ENCODE results near the gene PGAP6. TPM values are rescaled to one million over a fixed set of nuclear protein-coding genes. Genes with fewer than 3 reads are reported as not detected.
A peak's percentile ranks its signal among the peaks of the same experiment; 100 is the strongest.
"Not testable (repeated sequence)": the region's sequence is repeated elsewhere in the genome, so short reads cannot be mapped to it uniquely, and the experiment has no call there.

Gene PGAP6
- total RNA-seq, 1 donor: 54.3 TPM

DNA sequence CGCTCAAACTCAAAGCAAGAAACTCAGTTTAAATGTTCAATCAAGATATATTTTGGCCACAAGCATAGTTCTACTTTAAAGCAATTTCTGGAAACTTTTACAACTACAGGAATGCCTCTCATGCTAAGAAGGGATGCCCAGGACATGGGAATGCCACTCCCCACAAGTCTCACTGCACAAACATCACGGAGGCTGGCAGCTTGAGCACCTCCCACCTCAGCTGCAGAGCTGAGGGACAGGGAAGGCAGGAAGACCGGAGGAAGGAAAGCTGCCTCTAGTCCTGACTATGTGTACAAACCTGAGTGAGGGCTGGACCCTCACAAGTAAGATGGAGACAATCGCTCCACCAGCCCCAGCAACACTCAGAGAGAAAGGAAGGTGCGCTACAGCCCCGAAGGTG, 34.6 kb downstream of the PGAP6 start:
- H4K20me1 ChIP-seq (ENCODE audit: insufficient read depth, low read length): peaks cover 49% of the 10 kb centered on the region
- H3K4me2 ChIP-seq (ENCODE audit: insufficient read depth, low read length): no peak overlapping the region

DNA sequence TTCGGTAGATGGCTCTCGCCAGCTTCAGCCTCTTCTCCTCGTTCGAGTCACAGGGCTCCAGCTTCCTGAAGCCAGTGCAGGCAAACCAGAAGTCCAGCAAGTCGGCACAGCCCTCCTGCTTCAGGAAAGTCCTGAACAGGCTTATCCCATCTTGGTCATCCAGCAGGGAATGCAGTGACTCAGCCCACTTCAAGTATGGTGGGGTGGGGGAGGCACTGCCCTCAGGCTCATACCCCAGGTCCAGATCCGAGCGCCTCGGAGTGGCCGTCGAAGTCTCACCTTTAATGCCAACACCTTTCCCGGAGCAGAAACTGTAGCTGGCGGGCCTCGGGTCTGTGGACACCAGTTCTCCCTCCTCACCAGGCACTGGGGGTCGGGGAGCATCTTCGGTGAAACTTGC, 35.2 kb downstream of the PGAP6 start:
- no peak overlapping the region for H3K27ac ChIP-seq (ENCODE audit: low read depth, low read length)
- no peaks in the 10 kb centered on the region for H3K9me3 ChIP-seq (ENCODE audit: low read depth, low read length)
- peaks cover 5% of the 10 kb centered on the region for H3K4me1 ChIP-seq (ENCODE audit: insufficient read depth, low read length)
- DNase-seq (ENCODE audit: insufficient read length, low spot score, missing footprints): peak; percentile 94
- H3K27me3 ChIP-seq (ENCODE audit: insufficient read depth, low read length): no peaks in the 10 kb centered on the region
- H3K36me3 ChIP-seq (ENCODE audit: insufficient read depth, low read length): peaks cover 5% of the 10 kb centered on the region
- peaks cover 90% of the 10 kb centered on the region for H3K79me2 ChIP-seq (ENCODE audit: insufficient read depth, low read length)
- no peak overlapping the region for H3K4me3 ChIP-seq (ENCODE audit: insufficient read depth, low read length)
- H2AFZ ChIP-seq (ENCODE audit: low read length): no peak overlapping the region
- TF ChIP-seq, protein P1, sequence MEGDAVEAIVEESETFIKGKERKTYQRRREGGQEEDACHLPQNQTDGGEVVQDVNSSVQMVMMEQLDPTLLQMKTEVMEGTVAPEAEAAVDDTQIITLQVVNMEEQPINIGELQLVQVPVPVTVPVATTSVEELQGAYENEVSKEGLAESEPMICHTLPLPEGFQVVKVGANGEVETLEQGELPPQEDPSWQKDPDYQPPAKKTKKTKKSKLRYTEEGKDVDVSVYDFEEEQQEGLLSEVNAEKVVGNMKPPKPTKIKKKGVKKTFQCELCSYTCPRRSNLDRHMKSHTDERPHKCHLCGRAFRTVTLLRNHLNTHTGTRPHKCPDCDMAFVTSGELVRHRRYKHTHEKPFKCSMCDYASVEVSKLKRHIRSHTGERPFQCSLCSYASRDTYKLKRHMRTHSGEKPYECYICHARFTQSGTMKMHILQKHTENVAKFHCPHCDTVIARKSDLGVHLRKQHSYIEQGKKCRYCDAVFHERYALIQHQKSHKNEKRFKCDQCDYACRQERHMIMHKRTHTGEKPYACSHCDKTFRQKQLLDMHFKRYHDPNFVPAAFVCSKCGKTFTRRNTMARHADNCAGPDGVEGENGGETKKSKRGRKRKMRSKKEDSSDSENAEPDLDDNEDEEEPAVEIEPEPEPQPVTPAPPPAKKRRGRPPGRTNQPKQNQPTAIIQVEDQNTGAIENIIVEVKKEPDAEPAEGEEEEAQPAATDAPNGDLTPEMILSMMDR (IDR thresholded peaks at IDR 0.05; ENCODE audit: extremely low read depth, low read depth, low read length): no peak
- no peak overlapping the region for H3K4me2 ChIP-seq (ENCODE audit: insufficient read depth, low read length)
- peaks cover 49% of the 10 kb centered on the region for H4K20me1 ChIP-seq (ENCODE audit: insufficient read depth, low read length)

More for the DNA sequence above, 34.6 kb downstream of the PGAP6 start:
- peaks cover 5% of the 10 kb centered on the region for H3K4me1 ChIP-seq (ENCODE audit: insufficient read depth, low read length)
- no peaks in the 10 kb centered on the region for H3K9me3 ChIP-seq (ENCODE audit: low read depth, low read length)
- H3K36me3 ChIP-seq (ENCODE audit: insufficient read depth, low read length): peaks cover 5% of the 10 kb centered on the region
- H3K79me2 ChIP-seq (ENCODE audit: insufficient read depth, low read length): peaks cover 90% of the 10 kb centered on the region
- H3K27me3 ChIP-seq (ENCODE audit: insufficient read depth, low read length): no peaks in the 10 kb centered on the region
- TF ChIP-seq, protein P1 (IDR thresholded peaks at IDR 0.05; ENCODE audit: extremely low read depth, low read depth, low read length): no peak
- no peak overlapping the region for H3K27ac ChIP-seq (ENCODE audit: low read depth, low read length)
- DNase-seq (ENCODE audit: insufficient read length, low spot score, missing footprints): peak; percentile 77
- H2AFZ ChIP-seq (ENCODE audit: low read length): no peak overlapping the region
- H3K4me3 ChIP-seq (ENCODE audit: insufficient read depth, low read length): no peak overlapping the region

DNA sequence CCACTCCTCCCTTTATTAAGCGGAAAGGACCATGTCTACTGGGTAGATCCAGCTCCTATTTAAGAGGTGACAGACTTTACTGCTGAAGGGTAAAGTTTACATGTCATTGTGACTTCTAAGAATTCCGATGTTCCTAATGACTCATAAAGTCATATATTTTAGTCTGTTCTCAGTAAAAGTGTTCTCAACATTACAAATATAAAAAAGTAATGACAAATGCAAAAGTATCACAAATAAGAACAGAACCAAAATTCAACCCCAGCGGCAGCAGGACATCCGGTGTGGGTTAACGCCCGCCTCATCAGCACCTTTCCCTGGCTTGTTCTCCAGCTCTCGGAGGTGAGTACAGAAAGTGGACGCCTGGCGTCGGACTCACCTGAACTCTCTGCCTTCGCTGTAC, 36.0 kb downstream of the PGAP6 start:
- TF ChIP-seq, protein P1 (IDR thresholded peaks at IDR 0.05; ENCODE audit: extremely low read depth, low read depth, low read length): no peak
- Histone ChIP-seq H3K4me3 (ENCODE audit: insufficient read depth, low read length) (no peak overlapping the region), H3K27me3 (ENCODE audit: insufficient read depth, low read length) (no peaks in the 10 kb centered on the region), H3K27ac (ENCODE audit: low read depth, low read length) (no peak overlapping the region), H3K36me3 (ENCODE audit: insufficient read depth, low read length) (peaks cover 5% of the 10 kb centered on the region), H3K4me1 (ENCODE audit: insufficient read depth, low read length) (peaks cover 5% of the 10 kb centered on the region), H4K20me1 (ENCODE audit: insufficient read depth, low read length) (peaks cover 46% of the 10 kb centered on the region), H3K79me2 (ENCODE audit: insufficient read depth, low read length) (peaks cover 92% of the 10 kb centered on the region), H3K4me2 (ENCODE audit: insufficient read depth, low read length) (no peak overlapping the region), H2AFZ (ENCODE audit: low read length) (no peak overlapping the region), H3K9me3 (ENCODE audit: low read depth, low read length) (no peaks in the 10 kb centered on the region)
- no peak for DNase-seq (ENCODE audit: insufficient read length, low spot score, missing footprints)

DNA sequence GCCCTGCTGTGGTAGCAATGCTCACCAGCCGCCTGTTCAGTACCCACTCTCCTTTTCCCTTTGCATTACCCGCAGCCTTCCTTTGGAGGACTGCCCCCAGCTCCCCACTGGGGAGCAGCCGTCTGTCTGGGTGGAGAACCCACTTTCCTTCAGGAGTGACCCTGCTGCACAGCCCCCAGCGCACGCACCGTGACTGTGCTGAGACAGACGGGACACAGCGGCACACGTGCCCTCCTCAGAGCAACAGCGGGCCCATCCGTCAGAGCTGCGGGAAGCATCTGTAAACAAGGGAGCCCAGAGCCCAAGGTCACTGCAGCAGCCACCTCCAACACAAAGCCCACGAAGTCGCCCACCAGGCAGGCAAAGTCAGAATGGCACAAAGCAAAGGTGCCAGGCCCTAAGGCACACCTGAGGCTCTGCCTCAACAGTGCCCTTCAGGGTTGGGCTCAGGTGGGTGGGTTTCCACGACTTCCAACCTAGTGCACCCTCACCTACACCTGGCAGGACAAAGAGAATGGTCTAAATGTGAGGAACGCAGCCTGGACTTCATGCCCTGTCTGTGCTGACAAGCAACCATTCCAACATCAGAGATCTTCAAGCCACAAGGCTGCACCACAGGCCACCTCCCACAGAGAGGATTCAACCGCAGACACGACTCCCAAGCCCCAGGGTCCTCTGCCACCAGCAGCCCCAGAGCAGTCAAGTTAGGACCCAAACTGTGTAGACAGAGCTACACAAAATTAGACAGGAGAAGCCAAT, 39.1 kb downstream of the PGAP6 start:
- Histone ChIP-seq H3K27ac (ENCODE audit: low read depth, low read length) (no peak overlapping the region), H3K4me3 (ENCODE audit: insufficient read depth, low read length) (no peak overlapping the region), H2AFZ (ENCODE audit: low read length) (no peak overlapping the region), H4K20me1 (ENCODE audit: insufficient read depth, low read length) (peaks cover 47% of the 10 kb centered on the region), H3K36me3 (ENCODE audit: insufficient read depth, low read length) (peaks cover 2% of the 10 kb centered on the region), H3K79me2 (ENCODE audit: insufficient read depth, low read length) (peaks cover 90% of the 10 kb centered on the region), H3K9me3 (ENCODE audit: low read depth, low read length) (no peaks in the 10 kb centered on the region), H3K27me3 (ENCODE audit: insufficient read depth, low read length) (no peaks in the 10 kb centered on the region), H3K4me1 (ENCODE audit: insufficient read depth, low read length) (peaks cover 5% of the 10 kb centered on the region), H3K4me2 (ENCODE audit: insufficient read depth, low read length) (no peak overlapping the region)
- DNase-seq (ENCODE audit: insufficient read length, low spot score, missing footprints): no peak
- TF ChIP-seq, protein P1 (IDR thresholded peaks at IDR 0.05; ENCODE audit: extremely low read depth, low read depth, low read length): no peak

DNA sequence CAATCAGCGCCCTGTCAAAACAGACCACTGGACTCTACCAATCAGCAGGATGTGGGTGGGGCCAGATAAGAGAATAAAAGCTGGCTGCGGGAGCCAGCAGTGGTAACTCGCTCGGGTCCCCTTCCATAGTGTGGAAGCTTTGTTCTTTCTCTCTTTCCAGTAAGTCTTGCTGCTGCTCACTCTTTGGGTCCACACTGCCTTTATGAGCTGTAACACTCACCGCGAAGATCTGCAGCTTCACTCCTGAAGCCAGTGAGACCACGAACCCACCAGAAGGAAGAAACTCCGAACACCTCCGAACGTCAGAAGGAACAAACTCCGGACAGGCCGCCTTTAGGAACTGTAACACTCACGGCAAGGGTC, 39.8 kb downstream of the PGAP6 start:
- H3K4me1 ChIP-seq (ENCODE audit: insufficient read depth, low read length); H3K4me3 ChIP-seq (ENCODE audit: insufficient read depth, low read length); H3K36me3 ChIP-seq (ENCODE audit: insufficient read depth, low read length); H2AFZ ChIP-seq (ENCODE audit: low read length); DNase-seq (ENCODE audit: insufficient read length, low spot score, missing footprints); H3K9me3 ChIP-seq (ENCODE audit: low read depth, low read length); H3K4me2 ChIP-seq (ENCODE audit: insufficient read depth, low read length); H3K27ac ChIP-seq (ENCODE audit: low read depth, low read length); H3K27me3 ChIP-seq (ENCODE audit: insufficient read depth, low read length): not testable (repeated sequence)
- Histone ChIP-seq H3K79me2 (ENCODE audit: insufficient read depth, low read length) (peaks cover 88% of the 10 kb centered on the region), H4K20me1 (ENCODE audit: insufficient read depth, low read length) (peaks cover 44% of the 10 kb centered on the region)
